ENCODE measurements around the gene PTCRA. TPM values are rescaled to one million over a fixed set of nuclear protein-coding genes. Genes with fewer than 3 reads are reported as not detected.

The PTCRA gene
- total and polyA plus RNA-seq, 3 donors from 2014 or later = 0.56 TPM; not detected in 2

DNA sequence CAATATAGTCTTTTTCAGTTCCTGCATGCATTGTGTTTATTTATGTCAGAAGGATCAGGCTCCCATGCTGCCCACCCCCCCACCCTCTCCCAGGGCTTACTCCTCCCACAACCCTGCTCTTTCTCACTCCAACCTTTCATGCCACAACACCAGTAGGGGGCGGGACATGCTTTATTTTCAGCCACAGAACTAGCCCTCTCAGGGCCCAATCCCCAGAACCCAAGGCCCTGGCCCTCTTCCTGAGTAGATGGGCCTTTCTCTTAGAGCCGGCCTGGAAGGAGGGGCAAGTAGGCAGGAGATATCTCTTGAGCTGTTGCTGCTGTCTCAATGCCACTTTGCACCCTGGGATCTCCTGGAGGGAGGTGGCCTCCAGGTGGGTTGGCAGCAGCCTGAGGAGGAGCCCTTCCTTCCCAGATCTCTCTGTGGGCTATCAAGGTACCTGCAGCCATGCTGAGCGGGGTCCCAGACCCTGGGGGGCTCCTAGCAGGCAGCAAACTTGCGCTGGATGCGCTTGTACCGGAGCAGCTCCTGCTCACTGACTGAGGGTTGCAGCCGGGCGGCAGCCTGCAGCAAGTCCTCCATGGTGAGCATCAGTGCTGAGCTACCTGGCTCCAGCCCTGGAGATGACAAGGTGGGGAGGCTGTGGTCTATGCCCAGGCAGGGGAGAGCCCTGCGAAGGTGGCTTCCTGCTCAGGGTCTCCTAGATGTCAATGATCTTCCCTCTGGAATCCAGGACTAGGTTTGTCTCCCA, 48.2 kb downstream of the PTCRA start:
- intact Hi-C loops (cut with DNase I; ENCODE audit: low total_unique reads) = no loop called here
- no peak overlapping the region for H3K27ac ChIP-seq
- peaks cover 15% of the 10 kb centered on the region for H3K4me1 ChIP-seq
- no peak overlapping the region for H3K4me3 ChIP-seq
- H3K9me3 ChIP-seq = no peaks in the 10 kb centered on the region
- DNase-seq = no peak
- H3K27me3 ChIP-seq = no peaks in the 10 kb centered on the region
- WGBS, 2 donors = 82 to 88% methylated on average over 3 to 8 of the region's 9 CpGs
- H3K36me3 ChIP-seq (ENCODE audit: low read depth, missing control alignments) = no peaks in the 10 kb centered on the region
- TF ChIP-seq, protein P1, sequence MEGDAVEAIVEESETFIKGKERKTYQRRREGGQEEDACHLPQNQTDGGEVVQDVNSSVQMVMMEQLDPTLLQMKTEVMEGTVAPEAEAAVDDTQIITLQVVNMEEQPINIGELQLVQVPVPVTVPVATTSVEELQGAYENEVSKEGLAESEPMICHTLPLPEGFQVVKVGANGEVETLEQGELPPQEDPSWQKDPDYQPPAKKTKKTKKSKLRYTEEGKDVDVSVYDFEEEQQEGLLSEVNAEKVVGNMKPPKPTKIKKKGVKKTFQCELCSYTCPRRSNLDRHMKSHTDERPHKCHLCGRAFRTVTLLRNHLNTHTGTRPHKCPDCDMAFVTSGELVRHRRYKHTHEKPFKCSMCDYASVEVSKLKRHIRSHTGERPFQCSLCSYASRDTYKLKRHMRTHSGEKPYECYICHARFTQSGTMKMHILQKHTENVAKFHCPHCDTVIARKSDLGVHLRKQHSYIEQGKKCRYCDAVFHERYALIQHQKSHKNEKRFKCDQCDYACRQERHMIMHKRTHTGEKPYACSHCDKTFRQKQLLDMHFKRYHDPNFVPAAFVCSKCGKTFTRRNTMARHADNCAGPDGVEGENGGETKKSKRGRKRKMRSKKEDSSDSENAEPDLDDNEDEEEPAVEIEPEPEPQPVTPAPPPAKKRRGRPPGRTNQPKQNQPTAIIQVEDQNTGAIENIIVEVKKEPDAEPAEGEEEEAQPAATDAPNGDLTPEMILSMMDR (IDR thresholded peaks at IDR 0.05) = no peak
- no peak for TF ChIP-seq POLR2A (IDR thresholded peaks at IDR 0.05)

DNA sequence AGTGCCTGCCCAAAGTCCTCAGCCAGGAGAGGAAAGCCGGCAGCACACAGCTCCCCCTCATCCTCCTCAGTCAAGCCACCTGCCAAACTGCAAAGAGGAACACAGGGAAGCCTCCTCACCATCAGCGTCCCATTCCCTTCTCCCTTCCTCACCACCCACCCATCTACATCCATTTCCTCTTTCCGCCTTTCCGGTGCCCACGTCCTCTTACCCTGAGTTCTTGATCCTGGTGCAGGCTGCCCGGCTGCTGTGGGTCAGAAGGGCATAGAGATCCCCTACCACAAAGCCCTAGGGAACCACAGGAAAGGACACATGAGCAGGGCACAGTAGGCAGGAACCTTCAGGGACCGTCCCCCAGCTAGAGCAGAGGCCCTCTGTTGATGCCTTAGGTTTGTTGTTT, 50.7 kb downstream of the PTCRA start:
- 74 to 85% methylated on average over 7 of the region's 7 CpGs for WGBS, 2 donors
- intact Hi-C loops (cut with DNase I; ENCODE audit: low total_unique reads) = no loop called here

DNA sequence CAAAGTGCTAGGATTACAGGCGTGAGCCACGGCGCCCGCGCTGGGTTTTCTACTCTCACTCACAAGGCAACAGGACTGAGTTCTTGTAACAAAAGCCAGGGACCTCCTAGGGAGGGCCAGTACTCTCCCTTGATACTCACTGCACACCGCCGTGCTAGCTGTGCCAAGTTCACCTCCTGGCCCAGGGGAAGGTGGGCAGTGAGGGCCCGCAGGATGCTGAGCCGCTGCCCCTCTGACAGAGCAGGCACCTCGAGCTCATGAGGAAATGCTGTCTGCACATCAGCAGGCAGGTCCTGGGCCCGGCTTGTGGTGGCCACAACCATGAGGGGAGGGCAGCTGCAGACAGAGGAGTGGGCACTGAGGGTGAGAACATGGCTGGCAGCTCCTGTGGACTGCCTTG, 51.4 kb downstream of the PTCRA start:
- Histone ChIP-seq H3K27ac (no peak overlapping the region), H3K9me3 (no peaks in the 10 kb centered on the region), H3K36me3 (ENCODE audit: low read depth, missing control alignments) (no peaks in the 10 kb centered on the region), H3K27me3 (no peaks in the 10 kb centered on the region), H3K4me1 (no peaks in the 10 kb centered on the region), H3K4me3 (no peak overlapping the region)
- TF ChIP-seq POLR2A (IDR thresholded peaks at IDR 0.05) = no peak
- TF ChIP-seq, protein P1 (IDR thresholded peaks at IDR 0.05) = no peak
- intact Hi-C loops (cut with DNase I; ENCODE audit: low total_unique reads) = no loop called here
- 94 to 95% methylated on average over 11 of the region's 11 CpGs for WGBS, 2 donors
- DNase-seq = no peak

More for the DNA sequence above, 50.7 kb downstream of the PTCRA start:
- Histone ChIP-seq H3K36me3 (ENCODE audit: low read depth, missing control alignments) (no peaks in the 10 kb centered on the region), H3K4me3 (no peak overlapping the region), H3K4me1 (no peaks in the 10 kb centered on the region), H3K27me3 (no peaks in the 10 kb centered on the region), H3K27ac (no peak overlapping the region), H3K9me3 (no peaks in the 10 kb centered on the region)
- TF ChIP-seq POLR2A (IDR thresholded peaks at IDR 0.05) = no peak
- TF ChIP-seq, protein P1 (IDR thresholded peaks at IDR 0.05) = no peak
- no peak for DNase-seq

DNA sequence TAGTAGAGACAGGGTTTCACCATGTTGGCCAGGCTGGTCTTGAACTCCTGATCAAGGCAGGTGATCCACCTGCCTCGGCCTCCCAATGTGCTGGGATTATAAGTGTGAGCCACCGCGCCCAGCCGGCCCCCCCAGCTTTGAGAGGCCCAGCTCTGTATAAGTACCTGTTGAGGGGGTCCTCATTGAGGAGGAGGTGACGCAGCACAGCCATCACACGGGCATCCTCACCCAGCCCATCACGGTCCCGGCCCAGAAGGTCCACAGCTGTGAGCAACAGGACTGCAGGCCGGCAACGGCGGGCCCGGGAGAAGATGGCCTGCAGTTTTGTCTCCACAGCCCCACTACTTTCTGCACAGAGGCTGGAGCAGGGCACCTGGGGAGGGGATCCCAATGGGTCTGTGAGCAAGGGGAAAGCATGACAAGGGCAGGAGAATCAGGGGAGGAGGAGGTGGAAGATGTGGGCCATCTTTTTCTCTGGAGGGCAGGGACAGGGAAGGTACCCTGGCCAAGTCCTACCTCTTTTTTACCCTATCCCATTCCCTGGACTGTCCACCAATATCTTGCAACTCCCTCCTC, 52.4 kb downstream of the PTCRA start:
- intact Hi-C loops (cut with DNase I; ENCODE audit: low total_unique reads) = no loop called here
- Histone ChIP-seq H3K4me1 (no peaks in the 10 kb centered on the region), H3K27me3 (no peaks in the 10 kb centered on the region), H3K9me3 (no peaks in the 10 kb centered on the region), H3K36me3 (ENCODE audit: low read depth, missing control alignments) (no peaks in the 10 kb centered on the region), H3K27ac (no peak overlapping the region), H3K4me3 (no peak overlapping the region)
- WGBS, 2 donors = 87 to 94% methylated on average over 9 to 12 of the region's 12 CpGs
- TF ChIP-seq POLR2A (IDR thresholded peaks at IDR 0.05) = no peak
- TF ChIP-seq, protein P1 (IDR thresholded peaks at IDR 0.05) = no peak
- no peak for DNase-seq
